Adrenal gland (tissue), 12 donors: ENCODE data around the gene GRIFIN. TPM values are rescaled to one million over a fixed set of nuclear protein-coding genes. Genes with fewer than 3 reads are reported as not detected.

Experiments used
- DNase-seq, 7 donors: peaks; one replicate each; pipeline ENCODE4 v3.0.0-alpha.2; 2019 to 2020
- H3K27ac ChIP-seq, 5 donors: fragments of 200-600 bp; sonication (generic) in 4 of 5; 1 replicate in 3 of 5; 2 replicates in 2 of 5; pipeline versions ENCODE4 v1.5.1 to v1.8.0; 2016 to 2020; ENCODE audit warnings: mild to moderate bottlenecking in 1 of 5
- H3K27me3 ChIP-seq: fragments of 200-600 bp; 2 replicates; pipeline ENCODE4 v1.8.0; 2021
- H3K36me3 ChIP-seq, 2 donors: fragments of 200-600 bp; replicated peaks in 1 of 2; 1 replicate in 1 of 2; 2 replicates in 1 of 2; pipeline versions ENCODE4 v1.5.1 to v1.8.0; 2018 to 2022
- H3K4me1 ChIP-seq, 2 donors: fragments of 200-600 bp; replicated peaks in 1 of 2; 1 replicate in 1 of 2; 2 replicates in 1 of 2; pipeline versions ENCODE4 v1.5.1 to v1.8.0; 2018 to 2021
- H3K4me3 ChIP-seq, 4 donors: fragments of 200-600 bp; sonication (generic) in 3 of 4; one replicate each; pipeline ENCODE4 v1.5.1; 2016 to 2018
- H3K9me3 ChIP-seq, 3 donors: fragments of 200-600 bp; sonication (generic) in 1 of 3; replicated peaks in 1 of 3; 1 replicate in 2 of 3; 2 replicates in 1 of 3; pipeline versions ENCODE4 v1.5.1 to v1.8.0; 2016 to 2021
- CTCF ChIP-seq, 6 experiments: fragments of 450-650 bp in 4 of 6; fragments of 200-600 bp in 2 of 6; sonication (generic) in 1 of 6; IDR thresholded peaks; 1 replicate in 5 of 6; 2 replicates in 1 of 6; pipeline versions ENCODE4 v1.5.1 to v1.8.0; 2016 to 2021; ENCODE audit warnings: antibody characterized with exemption in 6 of 6, mild to moderate bottlenecking in 2 of 6, moderate library complexity in 1 of 6
- POLR2A ChIP-seq, 2 donors: fragments of 450-650 bp; IDR thresholded peaks; one replicate each; pipeline ENCODE4 v1.6.1; 2017; ENCODE audit warnings: antibody characterized with exemption in 2 of 2, mild to moderate bottlenecking in 2 of 2, moderate library complexity in 1 of 2
- WGBS, 4 donors: extraction: QIAGEN DNeasy Blood & Tissue Kit in 2 of 4; methylation state at CpG; one replicate each; pipeline versions ENCODE4 v1.1.5 to v1.1.7; 2013 to 2017; 5-methylcytosine and 5-hydroxymethylcytosine counted together
- intact Hi-C, 2 donors: fragments of 100-400 bp; cut with DNase I; formaldehyde crosslinking; loops; one replicate each; pipeline versions ENCODE4 v1.14.1 to v1.15.0; 2022 to 2023
- polyA plus RNA-seq, 3 donors: library from polyadenylated mRNA; stranded (reverse); fragments of 200-250 nt in 2 of 3; fragments of 350-450 nt in 1 of 3; fragmentation: Illumina TruSeq in 1 of 3; extraction: RNeasy Lipid Tissue Mini Kit (QIAGEN cat#74804) in 1 of 3; gene quantifications; one replicate each; pipeline ENCODE4 v1.2.3, GENCODE V29; 2013 to 2014
- total RNA-seq, 9 donors: library from RNA; depleted of rRNA in 4 of 9; stranded (reverse); fragments of >200 nt in 4 of 9; fragments of 120-200 nt in 1 of 9; fragmentation: NEBNext Ultra II Directional in 1 of 9; extraction: Animal tissue kit (Norgen Biotek cat#: 25700) in 1 of 9; gene quantifications; one replicate each; pipeline versions ENCODE4 v1.1.0 to v1.2.4, GENCODE V29; 2013 to 2023
- donor health status: healthy with polysubstance abuse.
- donor health status: Bipolar disorder and iron deficiency.
- donor health status: DM: yes; HTN: yes; CAD: no.
- donor health status: DM: no; HTN: no; CAD: no.
- donor health status: DM: no; HTN: no; CAD: no.
- donor health status: DM: yes; HTN: yes; CAD: no.

Gene GRIFIN
- total and polyA plus RNA-seq, 12 donors, result not detected

- intact Hi-C loops, result no loop called here
- WGBS, 4 donors, result 60 to 81% (median 78%) methylated on average over 3 to 7 of the region's 7 CpGs
- no peak for TF ChIP-seq POLR2A (IDR thresholded peaks at IDR 0.05)
- no peak for TF ChIP-seq CTCF (IDR thresholded peaks at IDR 0.05)
- Histone ChIP-seq H3K4me1 (no peaks in the 10 kb centered on the region), H3K4me3 (no peak overlapping the region), H3K27ac (no peak overlapping the region), H3K9me3 (no peaks in the 10 kb centered on the region), H3K36me3 (no peaks in the 10 kb centered on the region), H3K27me3 (no peaks in the 10 kb centered on the region)
- DNase-seq, result no peak
Measured at GRCh38 chr7:2468227-2468626, 8.0 kb downstream of the GRIFIN start.

GRCh38 chr7:2466675-2467074 lies 9.5 kb downstream of the GRIFIN start:
- Histone ChIP-seq H3K9me3 (no peaks in the 10 kb centered on the region), H3K4me1 (no peaks in the 10 kb centered on the region), H3K4me3 (no peak overlapping the region), H3K27ac (no peak overlapping the region), H3K36me3 (no peaks in the 10 kb centered on the region), H3K27me3 (no peaks in the 10 kb centered on the region)
- no peak for DNase-seq
- 84 to 91% (median 88%) methylated on average over 10 of the region's 10 CpGs for WGBS, 4 donors
- no peak for TF ChIP-seq POLR2A (IDR thresholded peaks at IDR 0.05)
- TF ChIP-seq CTCF (IDR thresholded peaks at IDR 0.05), result no peak
- intact Hi-C loops, result no loop called here

- no peaks in the 10 kb centered on the region for H3K27me3 ChIP-seq
- intact Hi-C loops, result no loop called here
- DNase-seq, result no peak
- H3K27ac ChIP-seq, result no peak overlapping the region
- no peaks in the 10 kb centered on the region for H3K4me1 ChIP-seq
- WGBS, 4 donors, result 84 to 89% (median 87%) methylated on average over 12 of the region's 12 CpGs
- H3K9me3 ChIP-seq, result no peaks in the 10 kb centered on the region
- no peak overlapping the region for H3K4me3 ChIP-seq
- H3K36me3 ChIP-seq, result no peaks in the 10 kb centered on the region
- TF ChIP-seq POLR2A (IDR thresholded peaks at IDR 0.05) (no peak), CTCF (IDR thresholded peaks at IDR 0.05) (no peak)
Measured at GRCh38 chr7:2465928-2466327, 10.3 kb downstream of the GRIFIN start.

- no peaks in the 10 kb centered on the region for H3K9me3 ChIP-seq
- no peak overlapping the region for H3K4me3 ChIP-seq
- TF ChIP-seq POLR2A (IDR thresholded peaks at IDR 0.05) (no peak), CTCF (IDR thresholded peaks at IDR 0.05) (no peak)
- 68 to 88% (median 72%) methylated on average over 3 of the region's 3 CpGs for WGBS, 4 donors
- H3K27me3 ChIP-seq, result no peaks in the 10 kb centered on the region
- H3K27ac ChIP-seq, result no peak overlapping the region
- no peak for DNase-seq
- H3K4me1 ChIP-seq, result peaks cover 0 to 6% of the 10 kb centered on the region in 2 donors
- H3K36me3 ChIP-seq, result no peaks in the 10 kb centered on the region
- intact Hi-C loops, result no loop called here
Measured at GRCh38 chr7:2462731-2463130, 13.5 kb downstream of the GRIFIN start.
